HCT116 (cell line): Measurements from ENCODE around the gene NCOA6. TPM values are rescaled to one million over a fixed set of nuclear protein-coding genes. Genes with fewer than 3 reads are reported as not detected.

ENCODE experiments used
- ATAC-seq: fragments of 200-7000 bp; cut with Tn5 transposase; 2 replicates; pipeline ENCODE4 v1.9.1; 2020; ENCODE audit warnings: mild to moderate bottlenecking, moderate library complexity
- BruUV-seq: library from RNA; stranded (reverse); fragments of 400-500 nt; replicated peaks from 2 replicates; lab custom pipeline; 2021; lab: Mats Ljungman, UMichigan
- CTCF ChIA-PET: fragments of 300-600 bp; sonication (Branson Sonifier 250); formaldehyde crosslinking; loops from one replicate; lab custom pipeline; 2021; ENCODE audit warnings: antibody characterized with exemption; lab: Charles Lee
- POLR2A ChIA-PET: fragments of 300-600, 350-600 bp; sonication (Branson Sonifier 250); formaldehyde crosslinking; loops from one replicate; lab custom pipeline; 2021; ENCODE audit warnings: antibody characterized with exemption; lab: Charles Lee
- RAD21 ChIA-PET, 2 experiments: fragments of 300-600 bp; sonication (Branson Sonifier 250); formaldehyde crosslinking; loops; one replicate each; lab custom pipeline; 2023; ENCODE audit warnings: low total read pairs in 2 of 2; ENCODE audit not compliant: uncharacterized antibody in 2 of 2, unreplicated experiment in 2 of 2, low non-redundant PET in 1 of 2; lab: Charles Lee
- DNase-seq: peaks from one replicate; pipeline ENCODE4 v3.0.0-alpha.2; 2010; ENCODE audit warnings: low read depth, low spot score
- H2AFZ ChIP-seq: fragments of 200-600 bp; shearing (Covaris generic), sonication (generic); 2 replicates; pipeline ENCODE4 v1.6.1; 2017; ENCODE audit warnings: low read depth, mixed run types, mixed read lengths, antibody characterized with exemption, low read length; ENCODE audit not compliant: poor library complexity, severe bottlenecking
- H3K27ac ChIP-seq: 2 replicates; pipeline ENCODE4 v1.5.1; 2012; ENCODE audit warnings: low read depth, low read length
- H3K27me3 ChIP-seq: fragments of 200-600 bp; sonication (generic); 2 replicates; pipeline ENCODE4 v1.6.1; 2016; ENCODE audit warnings: mixed run types, low read length, mixed read lengths; ENCODE audit not compliant: insufficient read depth
- H3K36me3 ChIP-seq, 2 experiments: fragments of 200-500 bp in 1 of 2; fragments of 200-600 bp in 1 of 2; sonication (Bioruptor generic) in 1 of 2; sonication (generic) in 1 of 2; 2 replicates each; pipeline versions ENCODE4 v1.5.1 to v1.6.1; 2014 to 2016; ENCODE audit warnings: low read length in 2 of 2, inconsistent platforms in 1 of 2, mixed read lengths in 1 of 2, mixed run types in 1 of 2; ENCODE audit not compliant: insufficient read depth in 2 of 2, control insufficient read depth in 1 of 2
- H3K4me1 ChIP-seq, 2 experiments: fragments of 200-600 bp in 1 of 2; sonication (generic) in 1 of 2; 2 replicates each; pipeline versions ENCODE4 v1.5.1 to v1.6.1; 2012 to 2017; ENCODE audit warnings: low read length in 2 of 2, inconsistent platforms in 1 of 2, mild to moderate bottlenecking in 1 of 2, mixed read lengths in 1 of 2, mixed run types in 1 of 2, moderate library complexity in 1 of 2; ENCODE audit not compliant: insufficient read depth in 2 of 2, control insufficient read depth in 1 of 2
- H3K4me2 ChIP-seq: fragments of 200-600 bp; sonication (generic); 2 replicates; pipeline ENCODE4 v1.6.1; 2017; ENCODE audit warnings: mixed run types, low read length, mixed read lengths
- H3K4me3 ChIP-seq, 2 experiments: fragments of 200-600 bp in 1 of 2; sonication (generic) in 1 of 2; replicated peaks in 1 of 2; 2 replicates each; pipeline ENCODE4 v1.5.1; 2011 to 2016; ENCODE audit warnings: low read length in 2 of 2, control low read depth in 1 of 2, low read depth in 1 of 2, mild to moderate bottlenecking in 1 of 2, mixed read lengths in 1 of 2, mixed run types in 1 of 2
- H3K79me2 ChIP-seq: fragments of 200-600 bp; sonication (generic); 2 replicates; pipeline ENCODE4 v1.6.1; 2017; ENCODE audit warnings: mild to moderate bottlenecking, mixed run types, low read length, moderate library complexity, mixed read lengths; ENCODE audit not compliant: insufficient read depth
- H3K9ac ChIP-seq: fragments of 200-600 bp; sonication (generic); 2 replicates; pipeline ENCODE4 v1.6.1; 2016; ENCODE audit warnings: low read length, mixed read lengths
- H3K9me2 ChIP-seq: fragments of 200-600 bp; sonication (generic), shearing (Covaris generic); 2 replicates; pipeline ENCODE4 v1.6.1; 2017; ENCODE audit warnings: mixed run types, mild to moderate bottlenecking, moderate library complexity; ENCODE audit not compliant: insufficient read depth
- H3K9me3 ChIP-seq, 2 experiments: fragments of 200-500 bp in 1 of 2; fragments of 200-600 bp in 1 of 2; sonication (Bioruptor generic) in 1 of 2; sonication (generic) in 1 of 2; 2 replicates each; pipeline ENCODE4 v1.6.1; 2014 to 2017; ENCODE audit warnings: low read length in 2 of 2, mixed read lengths in 2 of 2, inconsistent platforms in 1 of 2, low read depth in 1 of 2, mild to moderate bottlenecking in 1 of 2, mixed run types in 1 of 2, moderate library complexity in 1 of 2; ENCODE audit not compliant: control insufficient read depth in 1 of 2, insufficient read depth in 1 of 2
- H4K20me1 ChIP-seq: fragments of 200-600 bp; sonication (generic), shearing (Covaris generic); 2 replicates; pipeline ENCODE4 v1.6.1; 2017; ENCODE audit warnings: mixed run types, mild to moderate bottlenecking, moderate library complexity; ENCODE audit not compliant: insufficient read depth
- CBX3 ChIP-seq: IDR thresholded peaks from 2 replicates; pipeline ENCODE4 v1.6.1; 2012; ENCODE audit warnings: low read depth
- CEBPB ChIP-seq: IDR thresholded peaks from 2 replicates; pipeline ENCODE4 v1.6.1; 2012; ENCODE audit warnings: low read depth
- CTCF ChIP-seq, 3 experiments: fragments of 200-600 bp in 1 of 3; sonication (generic) in 1 of 3; IDR thresholded peaks in 2 of 3; conservative IDR thresholded peaks in 1 of 3; 2 replicates each; pipeline ENCODE4 v1.5.1; 2012 to 2017; ENCODE audit warnings: low read depth in 2 of 3, low read length in 2 of 3, antibody characterized with exemption in 1 of 3, borderline replicate concordance in 1 of 3, control low read depth in 1 of 3, mild to moderate bottlenecking in 1 of 3, mixed read lengths in 1 of 3, mixed run types in 1 of 3, moderate library complexity in 1 of 3; ENCODE audit not compliant: insufficient read depth in 1 of 3
- EGR1 ChIP-seq: IDR thresholded peaks from 2 replicates; pipeline ENCODE4 v1.6.1; 2012; ENCODE audit warnings: low read depth
- ELF1 ChIP-seq: IDR thresholded peaks from 2 replicates; pipeline ENCODE4 v1.6.1; 2012; ENCODE audit warnings: low read depth, borderline replicate concordance
- EZH2 ChIP-seq: fragments of 200-600 bp; sonication (generic); IDR thresholded peaks from 2 replicates; pipeline ENCODE4 v1.6.1; 2017; ENCODE audit warnings: antibody characterized with exemption, mixed run types
- EZH2phosphoT487 ChIP-seq: fragments of 200-600 bp; IDR thresholded peaks from 2 replicates; pipeline ENCODE4 v1.6.1; 2018; ENCODE audit warnings: antibody characterized with exemption, borderline replicate concordance
- FOSL1 ChIP-seq: IDR thresholded peaks from 2 replicates; pipeline ENCODE4 v1.6.1; 2012; ENCODE audit warnings: low read depth
- JUND ChIP-seq: IDR thresholded peaks from 2 replicates; pipeline ENCODE4 v1.6.1; 2012
- MAX ChIP-seq: IDR thresholded peaks from 2 replicates; pipeline ENCODE4 v1.6.1; 2012
- RAD21 ChIP-seq: IDR thresholded peaks from 2 replicates; pipeline ENCODE4 v1.6.1; 2012; ENCODE audit warnings: low read depth, mild to moderate bottlenecking
- SIN3A ChIP-seq: IDR thresholded peaks from 2 replicates; pipeline ENCODE4 v1.6.1; 2012; ENCODE audit warnings: low read depth
- SP1 ChIP-seq: IDR thresholded peaks from 2 replicates; pipeline ENCODE4 v1.6.1; 2012; ENCODE audit warnings: low read depth
- SRF ChIP-seq: IDR thresholded peaks from 2 replicates; pipeline ENCODE4 v1.6.1; 2012; ENCODE audit warnings: low read depth
- ZNF274 ChIP-seq: fragments of 200-500 bp; sonication (Bioruptor generic); IDR thresholded peaks from 2 replicates; pipeline ENCODE4 v1.6.1; 2014; ENCODE audit warnings: mild to moderate bottlenecking, low read depth, low read length, inconsistent platforms
- intact Hi-C: fragments of 100-400 bp; cut with micrococcal nuclease; formaldehyde crosslinking; loops from 2 replicates; pipeline ENCODE4 v1.10.0; 2022
- total RNA-seq: library from RNA; stranded (reverse); gene quantifications from one replicate; pipeline ENCODE4 v1.2.1, GENCODE V29; 2021; ENCODE audit not compliant: unreplicated experiment
- TF ChIP-seq, protein P1 (sequence below): IDR thresholded peaks from 2 replicates; pipeline ENCODE4 v1.6.1; 2012

The NCOA6 gene
- total RNA-seq, 1 experiment from 2014 or later: 24.8 TPM

GRCh38 chr20:34792687-34793363, 32.6 kb downstream of the NCOA6 start:
- ChIA-PET POLR2A (no interaction called here), CTCF (interaction anchor here (1.9 kb wide), 1 partner anchor 23 kb away, joined by 8 read pairs; no protein-coding TSS in a partner anchor)

GRCh38 chr20:34791289-34792020, 34.0 kb downstream of the NCOA6 start:
- H3K9ac ChIP-seq: no peak overlapping the region
- intact Hi-C loops: no loop called here
- H3K36me3 ChIP-seq: no peaks in the 10 kb centered on the region; a peak in 1 of 4 replicates
- H3K4me1 ChIP-seq: no peaks in the 10 kb centered on the region
- H3K27me3 ChIP-seq: no peaks in the 10 kb centered on the region
- H3K9me2 ChIP-seq: no peaks in the 10 kb centered on the region
- no peak overlapping the region for H2AFZ ChIP-seq
- RAD21 ChIA-PET: no interaction called here
- peaks cover 37% of the 10 kb centered on the region for H3K79me2 ChIP-seq
- H3K27ac ChIP-seq: no peak overlapping the region
- no peak for DNase-seq
- no peak overlapping the region for H3K4me3 ChIP-seq
- ATAC-seq: no peak
- POLR2A ChIA-PET: no interaction called here
- BruUV-seq: no TSS peak
- H3K9me3 ChIP-seq: no peaks in the 10 kb centered on the region
- CTCF ChIA-PET: no interaction called here
- peaks cover 1% of the 10 kb centered on the region; the same call in 1 of the 2 replicates for H4K20me1 ChIP-seq
- H3K4me2 ChIP-seq: no peak overlapping the region
- TF ChIP-seq SIN3A (no peak), SRF (no peak), JUND (no peak), MAX (no peak), CTCF (IDR thresholded peaks at IDR 0.05 in 2 of 3, conservative IDR thresholded peaks at IDR 0.05 in 1 of 3; ENCODE audit: borderline replicate concordance in 1 of 3, insufficient read depth in 1 of 3, low read depth in 2 of 3, low read length in 2 of 3) (no peak), RAD21 (no peak), ZNF274 (no peak), CBX3 (no peak), EZH2 (no peak), SP1 (no peak)
- TF ChIP-seq, protein P1, sequence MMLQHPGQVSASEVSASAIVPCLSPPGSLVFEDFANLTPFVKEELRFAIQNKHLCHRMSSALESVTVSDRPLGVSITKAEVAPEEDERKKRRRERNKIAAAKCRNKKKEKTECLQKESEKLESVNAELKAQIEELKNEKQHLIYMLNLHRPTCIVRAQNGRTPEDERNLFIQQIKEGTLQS: no peak

More at GRCh38 chr20:34792687-34793363, 32.6 kb downstream of the NCOA6 start:
- H3K9ac ChIP-seq: no peak overlapping the region
- no peaks in the 10 kb centered on the region for H3K9me3 ChIP-seq
- H4K20me1 ChIP-seq: no peaks in the 10 kb centered on the region; the same call in 1 of the 2 replicates
- H3K27ac ChIP-seq: no peak overlapping the region
- no peaks in the 10 kb centered on the region; a peak in 1 of 4 replicates for H3K36me3 ChIP-seq
- no peaks in the 10 kb centered on the region for H3K27me3 ChIP-seq
- intact Hi-C loops: no loop called here
- no peak overlapping the region for H2AFZ ChIP-seq
- RAD21 ChIA-PET: no interaction called here
- ATAC-seq (no peak), DNase-seq (no peak)
- H3K4me1 ChIP-seq: no peaks in the 10 kb centered on the region
- H3K4me2 ChIP-seq: no peak overlapping the region
- TF ChIP-seq ELF1 (no peak), SIN3A (no peak), FOSL1 (no peak), CBX3 (no peak), EZH2phosphoT487 (no peak), CEBPB (no peak), EGR1 (no peak)
- no peak overlapping the region for H3K4me3 ChIP-seq
- H3K79me2 ChIP-seq: peaks cover 37% of the 10 kb centered on the region
- BruUV-seq: no TSS peak
- H3K9me2 ChIP-seq: no peaks in the 10 kb centered on the region
